Measurements from ENCODE around the gene MCU.

- TF ChIP-seq CTCF (conservative IDR thresholded peaks at IDR 0.05 in 1 of 2, IDR thresholded peaks at IDR 0.05 in 1 of 2; ENCODE audit: low read depth in 1 of 2, low read length in 2 of 2) (no peak), EZH2 (IDR thresholded peaks at IDR 0.05; ENCODE audit: low read length, missing control alignments) (no peak)
Measured at GRCh38 chr10:72667207-72667864, 24.6 kb upstream of the MCU start.

Measured in fibroblast of lung (primary cell).